HL-60/S4 treated with retinoic acid at 250 ng/mL for 4 days and 3 days (cell line): ENCODE measurements around the gene BCAS3.
"Not testable (repeated sequence)": the region's sequence is repeated elsewhere in the genome, so short reads cannot be mapped to it uniquely, and the experiment has no call there.

Source experiments
- in situ Hi-C: fragments of 300-500 bp; cut with MboI; formaldehyde crosslinking; loops from 2 replicates; pipeline ENCODE4 v1.7.0; 2022; ENCODE audit warnings: low sequenced_read_pairs

The BCAS3 gene

GRCh38 chr17:60771621-60772020, 94.0 kb downstream of the BCAS3 start:
- in situ Hi-C loops: not testable (repeated sequence)

GRCh38 chr17:60773552-60773951, 95.9 kb downstream of the BCAS3 start:
- in situ Hi-C loops: no loop called here

- in situ Hi-C loops: no loop called here
Observed at GRCh38 chr17:60781880-60782412, 104.3 kb downstream of the BCAS3 start.

- in situ Hi-C loops: no loop called here
Observed at GRCh38 chr17:60782742-60783141, 105.1 kb downstream of the BCAS3 start.

- in situ Hi-C loops: no loop called here
Observed at GRCh38 chr17:60790205-60790604, 112.6 kb downstream of the BCAS3 start.

GRCh38 chr17:60792250-60792898, 114.7 kb downstream of the BCAS3 start:
- in situ Hi-C loops: no loop called here

- in situ Hi-C loops: no loop called here
Observed at GRCh38 chr17:60798576-60798975, 120.9 kb downstream of the BCAS3 start.

GRCh38 chr17:60802377-60802776, 124.7 kb downstream of the BCAS3 start:
- in situ Hi-C loops: no loop called here

GRCh38 chr17:60803059-60803458, 125.4 kb downstream of the BCAS3 start:
- in situ Hi-C loops: no loop called here

GRCh38 chr17:60804831-60805230, 127.2 kb downstream of the BCAS3 start:
- in situ Hi-C loops: no loop called here

- in situ Hi-C loops: no loop called here
Observed at GRCh38 chr17:60809421-60809820, 131.8 kb downstream of the BCAS3 start.

GRCh38 chr17:60814941-60815340, 137.3 kb downstream of the BCAS3 start:
- in situ Hi-C loops: not testable (repeated sequence)

GRCh38 chr17:60817192-60817591, 139.5 kb downstream of the BCAS3 start:
- in situ Hi-C loops: no loop called here

GRCh38 chr17:60819447-60820130, 141.9 kb downstream of the BCAS3 start:
- in situ Hi-C loops: no loop called here

GRCh38 chr17:60823515-60823914, 145.9 kb downstream of the BCAS3 start:
- in situ Hi-C loops: no loop called here

GRCh38 chr17:60825351-60825750, 147.7 kb downstream of the BCAS3 start:
- in situ Hi-C loops: no loop called here

GRCh38 chr17:60827943-60828342, 150.3 kb downstream of the BCAS3 start:
- in situ Hi-C loops: no loop called here

GRCh38 chr17:60832151-60832585, 154.5 kb downstream of the BCAS3 start:
- in situ Hi-C loops: no loop called here

- in situ Hi-C loops: no loop called here
Observed at GRCh38 chr17:60832631-60833030, 155.0 kb downstream of the BCAS3 start.

- in situ Hi-C loops: no loop called here
Observed at GRCh38 chr17:60840456-60840855, 162.8 kb downstream of the BCAS3 start.

- in situ Hi-C loops: no loop called here
Observed at GRCh38 chr17:60845012-60845411, 167.4 kb downstream of the BCAS3 start.

- in situ Hi-C loops: no loop called here
Observed at GRCh38 chr17:60846175-60846574, 168.5 kb downstream of the BCAS3 start.
